OCI-LY7 (cell line): ENCODE data around the gene TMEM200A.

Source experiments
- EZH2phosphoT487 ChIP-seq: fragments of 200-600 bp; sonication (generic); IDR thresholded peaks from 2 replicates; pipeline ENCODE4 v1.6.1; 2018; ENCODE audit warnings: low read depth, borderline replicate concordance, mild to moderate bottlenecking, mixed run types, antibody characterized with exemption, low read length, moderate library complexity, mixed read lengths
- TF ChIP-seq, protein P1 (sequence below): fragments of 200-600 bp; sonication (generic); conservative IDR thresholded peaks from 2 replicates; pipeline ENCODE4 v1.5.1; 2014; ENCODE audit warnings: mild to moderate bottlenecking, antibody characterized with exemption, low read length, moderate library complexity, mixed read lengths

DNA sequence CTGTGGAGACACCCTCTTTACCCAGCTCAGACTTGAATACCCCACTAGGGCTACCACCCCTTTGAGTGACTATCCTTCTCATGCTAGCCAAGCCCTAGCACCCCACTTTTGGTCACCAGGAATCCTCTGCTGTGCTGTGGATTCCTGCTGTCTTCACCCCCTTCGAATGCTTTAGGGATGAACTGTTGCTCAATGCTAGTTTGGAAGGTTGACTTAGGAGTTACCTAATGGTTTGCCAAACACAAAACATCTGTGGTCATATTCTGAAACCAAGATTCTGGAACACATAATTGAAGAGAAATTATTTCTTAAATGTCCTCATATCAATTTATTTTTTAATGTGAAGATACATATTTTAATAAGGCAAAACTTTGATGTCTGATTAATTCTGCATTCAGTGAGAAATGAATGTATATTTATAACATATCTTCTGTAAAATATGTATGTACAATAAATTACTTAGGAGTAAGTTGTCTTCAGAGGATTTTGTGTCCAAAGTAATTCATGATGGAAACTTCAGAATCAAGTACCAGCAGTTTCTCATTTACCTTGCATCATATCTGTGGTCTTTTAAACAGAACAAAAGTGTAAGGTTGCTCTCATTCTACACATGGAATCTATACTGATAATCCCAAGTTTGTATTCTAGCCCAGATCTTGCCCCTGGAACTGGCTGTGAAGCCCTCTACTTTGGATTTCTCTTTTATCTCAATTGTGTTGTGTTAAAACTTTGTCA lies 46.9 kb downstream of the TMEM200A start:
- TF ChIP-seq, protein P1, sequence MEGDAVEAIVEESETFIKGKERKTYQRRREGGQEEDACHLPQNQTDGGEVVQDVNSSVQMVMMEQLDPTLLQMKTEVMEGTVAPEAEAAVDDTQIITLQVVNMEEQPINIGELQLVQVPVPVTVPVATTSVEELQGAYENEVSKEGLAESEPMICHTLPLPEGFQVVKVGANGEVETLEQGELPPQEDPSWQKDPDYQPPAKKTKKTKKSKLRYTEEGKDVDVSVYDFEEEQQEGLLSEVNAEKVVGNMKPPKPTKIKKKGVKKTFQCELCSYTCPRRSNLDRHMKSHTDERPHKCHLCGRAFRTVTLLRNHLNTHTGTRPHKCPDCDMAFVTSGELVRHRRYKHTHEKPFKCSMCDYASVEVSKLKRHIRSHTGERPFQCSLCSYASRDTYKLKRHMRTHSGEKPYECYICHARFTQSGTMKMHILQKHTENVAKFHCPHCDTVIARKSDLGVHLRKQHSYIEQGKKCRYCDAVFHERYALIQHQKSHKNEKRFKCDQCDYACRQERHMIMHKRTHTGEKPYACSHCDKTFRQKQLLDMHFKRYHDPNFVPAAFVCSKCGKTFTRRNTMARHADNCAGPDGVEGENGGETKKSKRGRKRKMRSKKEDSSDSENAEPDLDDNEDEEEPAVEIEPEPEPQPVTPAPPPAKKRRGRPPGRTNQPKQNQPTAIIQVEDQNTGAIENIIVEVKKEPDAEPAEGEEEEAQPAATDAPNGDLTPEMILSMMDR: no peak
- no peak for TF ChIP-seq EZH2phosphoT487
